ENCODE data around the gene CNFN.

DNA sequence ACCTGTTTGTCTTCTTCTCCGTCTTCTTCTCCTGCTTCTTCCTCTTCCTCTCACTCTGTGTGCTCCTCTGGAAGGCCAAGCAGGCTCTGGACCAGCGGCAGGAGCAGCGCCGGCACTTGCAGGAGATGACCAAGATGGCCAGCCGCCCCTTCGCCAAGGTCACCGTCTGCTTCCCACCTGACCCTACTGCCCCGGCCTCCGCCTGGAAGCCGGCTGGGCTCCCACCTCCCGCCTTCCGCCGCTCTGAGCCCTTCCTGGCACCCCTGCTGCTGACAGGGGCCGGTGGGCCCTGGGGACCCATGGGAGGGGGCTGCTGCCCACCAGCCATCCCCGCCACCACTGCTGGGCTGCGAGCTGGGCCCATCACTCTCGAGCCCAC is 13.9 kb downstream of the CNFN start:
- TF ChIP-seq, protein P1, sequence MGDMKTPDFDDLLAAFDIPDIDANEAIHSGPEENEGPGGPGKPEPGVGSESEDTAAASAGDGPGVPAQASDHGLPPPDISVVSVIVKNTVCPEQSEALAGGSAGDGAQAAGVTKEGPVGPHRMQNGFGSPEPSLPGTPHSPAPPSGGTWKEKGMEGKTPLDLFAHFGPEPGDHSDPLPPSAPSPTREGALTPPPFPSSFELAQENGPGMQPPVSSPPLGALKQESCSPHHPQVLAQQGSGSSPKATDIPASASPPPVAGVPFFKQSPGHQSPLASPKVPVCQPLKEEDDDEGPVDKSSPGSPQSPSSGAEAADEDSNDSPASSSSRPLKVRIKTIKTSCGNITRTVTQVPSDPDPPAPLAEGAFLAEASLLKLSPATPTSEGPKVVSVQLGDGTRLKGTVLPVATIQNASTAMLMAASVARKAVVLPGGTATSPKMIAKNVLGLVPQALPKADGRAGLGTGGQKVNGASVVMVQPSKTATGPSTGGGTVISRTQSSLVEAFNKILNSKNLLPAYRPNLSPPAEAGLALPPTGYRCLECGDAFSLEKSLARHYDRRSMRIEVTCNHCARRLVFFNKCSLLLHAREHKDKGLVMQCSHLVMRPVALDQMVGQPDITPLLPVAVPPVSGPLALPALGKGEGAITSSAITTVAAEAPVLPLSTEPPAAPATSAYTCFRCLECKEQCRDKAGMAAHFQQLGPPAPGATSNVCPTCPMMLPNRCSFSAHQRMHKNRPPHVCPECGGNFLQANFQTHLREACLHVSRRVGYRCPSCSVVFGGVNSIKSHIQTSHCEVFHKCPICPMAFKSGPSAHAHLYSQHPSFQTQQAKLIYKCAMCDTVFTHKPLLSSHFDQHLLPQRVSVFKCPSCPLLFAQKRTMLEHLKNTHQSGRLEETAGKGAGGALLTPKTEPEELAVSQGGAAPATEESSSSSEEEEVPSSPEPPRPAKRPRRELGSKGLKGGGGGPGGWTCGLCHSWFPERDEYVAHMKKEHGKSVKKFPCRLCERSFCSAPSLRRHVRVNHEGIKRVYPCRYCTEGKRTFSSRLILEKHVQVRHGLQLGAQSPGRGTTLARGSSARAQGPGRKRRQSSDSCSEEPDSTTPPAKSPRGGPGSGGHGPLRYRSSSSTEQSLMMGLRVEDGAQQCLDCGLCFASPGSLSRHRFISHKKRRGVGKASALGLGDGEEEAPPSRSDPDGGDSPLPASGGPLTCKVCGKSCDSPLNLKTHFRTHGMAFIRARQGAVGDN (IDR thresholded peaks at IDR 0.05) = no peak
- TF ChIP-seq POLR2A (IDR thresholded peaks at IDR 0.05; ENCODE audit: low read depth, low read length) (no peak), ZNF274 (IDR thresholded peaks at IDR 0.05; ENCODE audit: insufficient read depth, insufficient read length) (no peak), EP300 (IDR thresholded peaks at IDR 0.05; ENCODE audit: borderline replicate concordance in 1 of 2, control insufficient read depth in 1 of 2, low read depth in 2 of 2, low read length in 2 of 2) (no peak), ASH2L (IDR thresholded peaks at IDR 0.05; ENCODE audit: borderline replicate concordance, low read depth) (no peak), CBX3 (IDR thresholded peaks at IDR 0.05; ENCODE audit: borderline replicate concordance, low read depth) (no peak), TCF12 (IDR thresholded peaks at IDR 0.05; ENCODE audit: low read depth, low read length) (no peak), ETV6 (conservative IDR thresholded peaks at IDR 0.05 in 1 of 2, IDR thresholded peaks at IDR 0.05 in 1 of 2; ENCODE audit: borderline replicate concordance in 1 of 2, low read depth in 1 of 2) (no peak), SIN3A (IDR thresholded peaks at IDR 0.05; ENCODE audit: low read depth, low read length) (no peak)
- TF ChIP-seq, protein P2, sequence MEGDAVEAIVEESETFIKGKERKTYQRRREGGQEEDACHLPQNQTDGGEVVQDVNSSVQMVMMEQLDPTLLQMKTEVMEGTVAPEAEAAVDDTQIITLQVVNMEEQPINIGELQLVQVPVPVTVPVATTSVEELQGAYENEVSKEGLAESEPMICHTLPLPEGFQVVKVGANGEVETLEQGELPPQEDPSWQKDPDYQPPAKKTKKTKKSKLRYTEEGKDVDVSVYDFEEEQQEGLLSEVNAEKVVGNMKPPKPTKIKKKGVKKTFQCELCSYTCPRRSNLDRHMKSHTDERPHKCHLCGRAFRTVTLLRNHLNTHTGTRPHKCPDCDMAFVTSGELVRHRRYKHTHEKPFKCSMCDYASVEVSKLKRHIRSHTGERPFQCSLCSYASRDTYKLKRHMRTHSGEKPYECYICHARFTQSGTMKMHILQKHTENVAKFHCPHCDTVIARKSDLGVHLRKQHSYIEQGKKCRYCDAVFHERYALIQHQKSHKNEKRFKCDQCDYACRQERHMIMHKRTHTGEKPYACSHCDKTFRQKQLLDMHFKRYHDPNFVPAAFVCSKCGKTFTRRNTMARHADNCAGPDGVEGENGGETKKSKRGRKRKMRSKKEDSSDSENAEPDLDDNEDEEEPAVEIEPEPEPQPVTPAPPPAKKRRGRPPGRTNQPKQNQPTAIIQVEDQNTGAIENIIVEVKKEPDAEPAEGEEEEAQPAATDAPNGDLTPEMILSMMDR (IDR thresholded peaks at IDR 0.05 in 2 of 3, conservative IDR thresholded peaks at IDR 0.05 in 1 of 3; ENCODE audit: control insufficient read depth in 2 of 3, extremely low read depth in 1 of 3, insufficient read depth in 1 of 3, low read depth in 3 of 3, low read length in 3 of 3) = no peak
- TF ChIP-seq, protein P3, sequence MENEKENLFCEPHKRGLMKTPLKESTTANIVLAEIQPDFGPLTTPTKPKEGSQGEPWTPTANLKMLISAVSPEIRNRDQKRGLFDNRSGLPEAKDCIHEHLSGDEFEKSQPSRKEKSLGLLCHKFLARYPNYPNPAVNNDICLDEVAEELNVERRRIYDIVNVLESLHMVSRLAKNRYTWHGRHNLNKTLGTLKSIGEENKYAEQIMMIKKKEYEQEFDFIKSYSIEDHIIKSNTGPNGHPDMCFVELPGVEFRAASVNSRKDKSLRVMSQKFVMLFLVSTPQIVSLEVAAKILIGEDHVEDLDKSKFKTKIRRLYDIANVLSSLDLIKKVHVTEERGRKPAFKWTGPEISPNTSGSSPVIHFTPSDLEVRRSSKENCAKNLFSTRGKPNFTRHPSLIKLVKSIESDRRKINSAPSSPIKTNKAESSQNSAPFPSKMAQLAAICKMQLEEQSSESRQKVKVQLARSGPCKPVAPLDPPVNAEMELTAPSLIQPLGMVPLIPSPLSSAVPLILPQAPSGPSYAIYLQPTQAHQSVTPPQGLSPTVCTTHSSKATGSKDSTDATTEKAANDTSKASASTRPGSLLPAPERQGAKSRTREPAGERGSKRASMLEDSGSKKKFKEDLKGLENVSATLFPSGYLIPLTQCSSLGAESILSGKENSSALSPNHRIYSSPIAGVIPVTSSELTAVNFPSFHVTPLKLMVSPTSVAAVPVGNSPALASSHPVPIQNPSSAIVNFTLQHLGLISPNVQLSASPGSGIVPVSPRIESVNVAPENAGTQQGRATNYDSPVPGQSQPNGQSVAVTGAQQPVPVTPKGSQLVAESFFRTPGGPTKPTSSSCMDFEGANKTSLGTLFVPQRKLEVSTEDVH (IDR thresholded peaks at IDR 0.05; ENCODE audit: low read depth, partially characterized antibody) = no peak

Data from GM12878 (cell line).